GM23338 (cell line): ENCODE data around the gene MICB. TPM values are rescaled to one million over a fixed set of nuclear protein-coding genes. Genes with fewer than 3 reads are reported as not detected.

Source experiments
- ATAC-seq: fragments of 200-7000 bp; cut with Tn5 transposase; 3 replicates; pipeline ENCODE4 v1.9.1; 2020
- DNase-seq: peaks from one replicate; pipeline ENCODE4 v3.0.0-alpha.2; 2015; ENCODE audit warnings: low spot score
- H2AFZ ChIP-seq: fragments of 200-600 bp; sonication (generic); 2 replicates; pipeline ENCODE4 v1.8.0; 2016; ENCODE audit warnings: antibody characterized with exemption, mild to moderate bottlenecking, moderate library complexity
- H3F3A ChIP-seq: fragments of 200-600 bp; sonication (generic); replicated peaks from 2 replicates; pipeline ENCODE4 v1.8.0; 2017; ENCODE audit warnings: antibody characterized with exemption, mixed run types, low read depth
- H3K27ac ChIP-seq: fragments of 200-600 bp; sonication (generic); 2 replicates; pipeline ENCODE4 v1.6.1; 2016; ENCODE audit warnings: low read depth
- H3K27me3 ChIP-seq: fragments of 200-600 bp; sonication (generic); 2 replicates; pipeline ENCODE4 v1.8.0; 2016; ENCODE audit warnings: mild to moderate bottlenecking, mixed run types, moderate library complexity; ENCODE audit not compliant: insufficient read depth
- H3K36me3 ChIP-seq: fragments of 200-600 bp; sonication (generic); 2 replicates; pipeline ENCODE4 v1.8.0; 2016; ENCODE audit warnings: mild to moderate bottlenecking; ENCODE audit not compliant: insufficient read depth
- H3K4me1 ChIP-seq: fragments of 200-600 bp; sonication (generic); 2 replicates; pipeline ENCODE4 v1.8.0; 2016; ENCODE audit warnings: mild to moderate bottlenecking, moderate library complexity; ENCODE audit not compliant: insufficient read depth
- H3K4me2 ChIP-seq: fragments of 200-600 bp; sonication (generic); 2 replicates; pipeline ENCODE4 v1.7.1; 2017; ENCODE audit warnings: mixed run types
- H3K4me3 ChIP-seq: fragments of 200-600 bp; sonication (generic); 2 replicates; pipeline ENCODE4 v1.6.1; 2016; ENCODE audit warnings: mixed run types
- H3K79me2 ChIP-seq: fragments of 200-600 bp; sonication (generic); replicated peaks from 2 replicates; pipeline ENCODE4 v1.8.0; 2017; ENCODE audit warnings: mild to moderate bottlenecking; ENCODE audit not compliant: insufficient read depth
- H3K9me2 ChIP-seq: fragments of 200-600 bp; sonication (generic); 2 replicates; pipeline ENCODE4 v1.8.0; 2017; ENCODE audit not compliant: insufficient read depth
- H4K20me1 ChIP-seq: fragments of 200-600 bp; sonication (generic); replicated peaks from 2 replicates; pipeline ENCODE4 v1.8.0; 2017; ENCODE audit warnings: mild to moderate bottlenecking; ENCODE audit not compliant: insufficient read depth
- H3K27ac Mint-ChIP-seq: 2 replicates; pipeline ENCODE4 v1.8.0; 2020; ENCODE audit warnings: inconsistent platforms, mild to moderate bottlenecking, moderate library complexity, mixed read lengths
- H3K27me3 Mint-ChIP-seq: 3 replicates; pipeline ENCODE4 v1.8.0; 2022; ENCODE audit warnings: low read depth, mild to moderate bottlenecking, moderate library complexity, mixed read lengths, inconsistent platforms; ENCODE audit not compliant: insufficient read depth, poor library complexity
- H3K36me3 Mint-ChIP-seq: 3 replicates; pipeline ENCODE4 v1.8.0; 2021; ENCODE audit warnings: low read depth, mild to moderate bottlenecking, inconsistent platforms, moderate library complexity, mixed read lengths
- H3K4me1 Mint-ChIP-seq: 3 replicates; pipeline ENCODE4 v1.8.0; 2020; ENCODE audit warnings: mild to moderate bottlenecking, inconsistent platforms, mixed read lengths
- H3K4me3 Mint-ChIP-seq: 3 replicates; pipeline ENCODE4 v1.8.0; 2021; ENCODE audit warnings: moderate library complexity, mild to moderate bottlenecking, inconsistent platforms, mixed read lengths
- H3K9me3 Mint-ChIP-seq: 3 replicates; pipeline ENCODE4 v1.8.0; 2020; ENCODE audit warnings: moderate library complexity, mild to moderate bottlenecking, inconsistent platforms, mixed read lengths
- CTCF ChIP-seq, 2 experiments: fragments of 200-600 bp in 1 of 2; sonication (generic) in 1 of 2; conservative IDR thresholded peaks; 2 replicates each; pipeline versions ENCODE4 v1.5.1 to v1.6.1; 2016 to 2017; ENCODE audit warnings: antibody characterized with exemption in 2 of 2, low read depth in 2 of 2, mild to moderate bottlenecking in 2 of 2, moderate library complexity in 1 of 2
- ETS1 ChIP-seq: IDR thresholded peaks from 2 replicates; pipeline ENCODE4 v1.6.1; 2016; ENCODE audit warnings: antibody characterized with exemption
- EZH2phosphoT487 ChIP-seq: fragments of 200-600 bp; sonication (generic); IDR thresholded peaks from one replicate; pipeline ENCODE4 v1.8.1; 2018; ENCODE audit warnings: antibody characterized with exemption; ENCODE audit not compliant: unreplicated experiment
- NANOG ChIP-seq: IDR thresholded peaks from 2 replicates; pipeline ENCODE4 v1.6.1; 2016; ENCODE audit warnings: antibody characterized with exemption, borderline replicate concordance
- POLR2AphosphoS5 ChIP-seq: IDR thresholded peaks from 2 replicates; pipeline ENCODE4 v1.6.1; 2016; ENCODE audit warnings: antibody characterized with exemption, low read depth
- REST ChIP-seq: IDR thresholded peaks from one replicate; pipeline ENCODE4 v1.6.1; 2018; ENCODE audit warnings: antibody characterized with exemption; ENCODE audit not compliant: unreplicated experiment
- ZNF114 ChIP-seq: fragments of 250-450 bp; sonication (Bioruptor Pico); IDR thresholded peaks from 2 replicates; pipeline ENCODE4 v1.5.0; 2020; ENCODE audit warnings: mild to moderate bottlenecking, moderate library complexity
- ZNF331 ChIP-seq: fragments of 250-450 bp; sonication (Bioruptor Pico); IDR thresholded peaks from 2 replicates; pipeline ENCODE4 v1.5.0; 2020; ENCODE audit warnings: low read depth, mild to moderate bottlenecking, moderate library complexity
- polyA plus RNA-seq: library from polyadenylated mRNA; unstranded; fragments of >200 nt; fragmentation: Nextera tagmentation; extraction: Ambion mirVana; gene quantifications from 2 replicates; pipeline ENCODE4 v1.2.1, GENCODE V29; 2016
- total RNA-seq: library from RNA; depleted of rRNA; stranded (reverse); fragments of >200 nt; shearing (Covaris generic); gene quantifications from 2 replicates; pipeline ENCODE4 v1.2.3, GENCODE V29; 2014

Gene MICB
- total and polyA plus RNA-seq, 2 experiments from 2014 or later = 9.2 to 23.8 TPM

GRCh38 chr6:31477521-31477920, 20.4 kb upstream of the MICB start:
- Histone ChIP-seq H3K79me2 (no peaks in the 10 kb centered on the region), H3F3A (no peaks in the 10 kb centered on the region), H3K27me3 (no peaks in the 10 kb centered on the region), H4K20me1 (no peaks in the 10 kb centered on the region), H2AFZ (no peak overlapping the region), H3K9me2 (no peaks in the 10 kb centered on the region), H3K4me2 (no peak overlapping the region), H3K36me3 (no peaks in the 10 kb centered on the region), H3K4me3 (no peak overlapping the region), H3K4me1 (no peaks in the 10 kb centered on the region), H3K27ac (no peak overlapping the region)
- peaks cover 5% of the 10 kb centered on the region for H3K27me3 Mint-ChIP-seq
- DNase-seq (no peak), ATAC-seq (no peak)
- H3K4me3 Mint-ChIP-seq = no peak overlapping the region
- H3K4me1 Mint-ChIP-seq = no peaks in the 10 kb centered on the region; the same call in 1 of the 3 replicates
- H3K27ac Mint-ChIP-seq = no peak overlapping the region
- no peaks in the 10 kb centered on the region for H3K9me3 Mint-ChIP-seq
- no peak for TF ChIP-seq EZH2phosphoT487
- no peak for TF ChIP-seq ZNF114 (CRISPR knock-in tag)
- no peak for TF ChIP-seq ZNF331 (CRISPR knock-in tag)
- no peak for TF ChIP-seq REST
- TF ChIP-seq ETS1 = no peak
- TF ChIP-seq CTCF (conservative IDR thresholded peaks at IDR 0.05; ENCODE audit: low read depth in 2 of 2) = no peak
- no peaks in the 10 kb centered on the region for H3K36me3 Mint-ChIP-seq

- no peak for DNase-seq
- no peak overlapping the region for H2AFZ ChIP-seq
- ATAC-seq = no peak
- no peaks in the 10 kb centered on the region for H3K4me1 ChIP-seq
- H3K27me3 ChIP-seq = no peaks in the 10 kb centered on the region
- no peak overlapping the region for H3K4me3 Mint-ChIP-seq
- H3K27ac ChIP-seq = no peak overlapping the region
- H3K9me3 Mint-ChIP-seq = no peaks in the 10 kb centered on the region
- no peaks in the 10 kb centered on the region for H3K36me3 ChIP-seq
- H3K4me1 Mint-ChIP-seq = no peaks in the 10 kb centered on the region; the same call in 1 of the 3 replicates
- no peaks in the 10 kb centered on the region for H3F3A ChIP-seq
- H3K4me3 ChIP-seq = no peak overlapping the region
- H3K4me2 ChIP-seq = no peak overlapping the region
- no peaks in the 10 kb centered on the region for H3K9me2 ChIP-seq
- no peak overlapping the region for H3K27ac Mint-ChIP-seq
- no peaks in the 10 kb centered on the region for H4K20me1 ChIP-seq
- H3K36me3 Mint-ChIP-seq = no peaks in the 10 kb centered on the region
- H3K27me3 Mint-ChIP-seq = peaks cover 5% of the 10 kb centered on the region
- no peaks in the 10 kb centered on the region for H3K79me2 ChIP-seq
- TF ChIP-seq NANOG (no peak), ZNF331 (CRISPR knock-in tag) (no peak), EZH2phosphoT487 (no peak), REST (no peak), CTCF (conservative IDR thresholded peaks at IDR 0.05; ENCODE audit: low read depth in 2 of 2) (no peak), ZNF114 (CRISPR knock-in tag) (no peak), POLR2AphosphoS5 (no peak)
Measured at GRCh38 chr6:31478186-31478950, 19.6 kb upstream of the MICB start.
